ENCODE data around the gene NPW.

The NPW gene

GRCh38 chr16:2019518-2019920 lies at the start of gene NPW:
NPW (plus strand) TSS chr16:2019785.
- DNase-seq = peak in 1 of 2 donors; percentile 24

- DNase-seq = peak; percentile 96 to 97
These were observed 47.6 kb upstream of the NPW start, which contains the start of gene TBL3 for GRCh38 chr16:1971796-1972489. TBL3 (plus strand) TSS chr16:1972053; CDS start chr16:1972165, 112 bp downstream.

DNA sequence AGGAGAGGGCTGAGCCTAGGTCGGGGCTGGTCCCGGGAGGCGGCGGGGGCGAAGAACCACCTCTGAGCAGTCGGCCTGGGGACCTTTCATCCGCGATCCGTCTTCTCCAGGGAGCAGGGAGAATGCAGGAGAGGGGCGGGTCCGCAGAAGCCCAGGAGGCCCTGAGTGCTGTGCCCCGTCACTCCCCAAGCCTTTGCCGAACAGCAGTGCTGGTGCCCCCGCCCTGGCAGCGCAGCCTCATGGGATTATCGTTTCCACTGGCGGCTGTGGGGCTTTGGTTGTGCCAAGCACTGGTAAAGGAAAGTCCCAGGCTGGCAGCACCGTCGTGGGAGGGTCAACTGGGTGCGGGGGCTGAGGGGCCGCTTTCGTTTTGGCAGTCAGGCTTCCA lies 47.1 kb upstream of the NPW start:
- DNase-seq = no peak

DNA sequence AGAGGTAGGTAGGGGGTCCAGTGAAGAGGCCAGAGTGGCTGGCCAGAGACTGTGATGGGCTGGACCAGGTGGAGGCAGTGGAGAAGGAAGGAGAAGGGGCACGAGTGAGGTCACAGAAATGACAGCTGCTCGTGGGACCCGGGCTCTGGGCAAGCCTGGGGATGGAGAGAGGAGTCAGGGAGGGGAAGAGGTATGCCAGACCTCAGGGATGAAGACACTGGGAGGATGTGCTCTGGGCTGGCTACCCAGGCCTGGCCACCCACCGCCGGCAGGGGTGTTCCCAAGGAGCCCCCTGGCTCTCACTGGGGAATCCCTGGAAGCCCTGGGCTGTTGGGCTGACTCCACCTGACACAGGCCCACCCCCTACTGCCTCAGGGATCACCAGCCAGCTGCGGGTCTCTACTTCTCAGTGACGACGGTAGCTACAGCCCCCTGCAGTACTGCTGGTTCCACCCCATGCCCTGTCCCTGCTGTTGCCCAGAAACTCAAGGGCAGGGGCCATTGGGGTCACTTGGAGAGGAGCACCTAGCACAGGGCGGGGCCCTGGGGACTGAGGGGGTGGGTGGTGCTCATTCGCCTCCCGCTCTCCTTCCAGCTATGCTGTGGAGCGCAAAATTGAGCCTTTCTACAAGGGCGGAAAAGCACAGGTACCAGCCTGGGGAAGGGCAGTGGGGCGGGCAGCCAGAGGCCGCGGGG lies 46.0 kb upstream of the NPW start:
- DNase-seq = no peak

- no peak for DNase-seq
These were observed 45.2 kb upstream of the NPW start for GRCh38 chr16:1974157-1975070.

- DNase-seq = no peak
These were observed 44.0 kb upstream of the NPW start for GRCh38 chr16:1975432-1976215.

- no peak for DNase-seq
These were observed 43.4 kb upstream of the NPW start for GRCh38 chr16:1976216-1976520.

- no peak for DNase-seq
These were observed 42.4 kb upstream of the NPW start for GRCh38 chr16:1976951-1977874.

DNA sequence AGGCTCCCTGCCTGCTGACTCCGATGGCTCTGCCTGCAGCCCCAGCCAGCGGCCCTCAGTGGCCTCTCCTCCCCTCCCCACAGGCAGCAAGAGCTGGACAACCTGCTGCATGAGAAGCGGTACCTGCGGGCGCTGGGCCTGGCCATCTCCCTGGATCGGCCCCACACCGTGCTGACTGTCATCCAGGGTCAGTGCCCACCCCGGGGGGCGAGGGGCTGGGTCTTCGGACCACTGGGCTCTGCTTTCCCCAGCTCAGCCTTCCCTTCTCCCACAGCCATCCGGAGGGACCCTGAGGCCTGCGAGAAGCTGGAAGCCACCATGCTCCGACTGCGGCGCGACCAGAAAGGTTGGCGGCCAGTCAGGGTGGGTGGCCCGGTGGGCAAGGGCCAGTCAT lies 41.7 kb upstream of the NPW start:
- DNase-seq = no peak

GRCh38 chr16:1978476-1979120 lies 41.0 kb upstream of the NPW start:
- DNase-seq = no peak

DNA sequence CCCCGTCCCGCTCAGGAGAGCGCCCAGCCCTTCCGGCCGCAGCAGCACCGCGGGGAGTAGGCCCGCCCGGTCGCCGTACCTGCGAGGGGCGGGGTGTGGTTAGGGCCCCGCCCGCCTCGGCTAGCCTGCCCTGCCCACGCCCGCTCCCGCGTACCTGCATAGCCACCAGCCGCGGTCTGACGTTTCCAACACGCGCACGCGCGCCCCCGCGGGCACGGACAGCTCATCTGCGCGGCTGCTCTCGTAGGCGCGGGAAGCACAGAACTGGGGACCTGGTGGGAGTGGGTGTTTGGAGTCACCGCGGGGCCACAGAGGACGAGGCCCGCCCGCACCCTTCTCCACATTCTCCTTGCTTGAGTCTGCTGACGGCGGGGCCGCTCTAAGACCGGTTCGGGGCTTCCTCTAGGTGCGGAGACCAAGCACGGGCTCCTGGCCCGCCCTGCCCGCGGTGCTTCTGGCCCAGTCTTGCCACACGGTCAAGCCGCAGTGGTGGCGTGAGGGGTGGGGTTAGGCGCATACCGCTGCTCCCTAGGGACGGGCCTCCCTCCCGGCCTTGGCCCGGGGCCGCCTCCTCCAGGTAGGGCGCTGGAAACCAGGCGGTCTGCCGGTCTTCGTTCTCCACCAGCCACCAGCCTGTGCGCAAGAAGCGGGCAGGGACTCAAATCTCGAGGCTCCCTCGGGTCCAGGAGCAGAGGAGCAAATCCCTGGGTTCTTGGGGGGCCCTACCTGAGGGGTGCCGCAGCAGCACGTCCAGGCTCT lies 40.1 kb upstream of the NPW start:
- DNase-seq = peak; percentile 28 to 46

DNA sequence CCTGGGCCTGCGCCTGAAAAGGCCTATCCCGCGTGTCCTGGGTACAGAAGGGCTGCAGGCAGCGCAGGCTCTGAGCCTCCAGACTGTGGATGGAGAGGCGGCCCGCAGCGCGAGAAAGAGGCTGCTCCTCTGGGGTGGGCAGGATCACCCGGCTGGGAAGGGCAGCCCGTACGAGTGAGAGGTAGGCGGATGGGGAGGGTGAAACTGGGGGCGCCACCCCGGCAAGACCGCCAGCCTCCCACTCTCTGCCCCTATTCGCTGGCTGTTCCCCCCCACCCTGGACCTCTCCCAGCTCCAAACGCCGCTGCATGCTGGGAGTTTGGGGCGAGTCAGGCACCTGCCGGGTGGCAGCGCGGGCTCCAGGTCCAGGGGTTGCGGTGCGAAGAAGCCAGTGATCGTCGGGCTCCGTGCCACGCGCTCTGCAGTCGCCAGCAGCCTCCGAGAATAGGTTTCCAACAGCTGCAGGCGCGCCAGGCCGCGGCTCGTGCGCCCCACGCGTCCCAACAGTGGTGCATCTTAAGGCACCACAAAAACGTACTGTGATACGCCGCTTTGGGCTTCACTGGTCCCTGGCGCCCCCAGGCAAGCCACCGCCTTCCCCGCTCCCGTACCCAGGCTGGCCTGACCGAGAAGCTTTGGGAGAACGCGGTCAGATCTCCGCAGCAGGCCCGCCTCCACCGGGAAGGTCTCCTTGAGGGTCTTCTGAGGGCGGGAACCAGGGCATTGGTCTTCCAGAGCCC lies 39.4 kb upstream of the NPW start:
- DNase-seq = no peak

- no peak for DNase-seq
These were observed 38.9 kb upstream of the NPW start for GRCh38 chr16:1980770-1981087.

GRCh38 chr16:1981398-1981836 lies 38.2 kb upstream of the NPW start, which contains the start of gene NOXO1:
NOXO1 (minus strand) TSS chr16:1981469; CDS start chr16:1981179, 290 bp downstream.
- no peak for DNase-seq

DNA sequence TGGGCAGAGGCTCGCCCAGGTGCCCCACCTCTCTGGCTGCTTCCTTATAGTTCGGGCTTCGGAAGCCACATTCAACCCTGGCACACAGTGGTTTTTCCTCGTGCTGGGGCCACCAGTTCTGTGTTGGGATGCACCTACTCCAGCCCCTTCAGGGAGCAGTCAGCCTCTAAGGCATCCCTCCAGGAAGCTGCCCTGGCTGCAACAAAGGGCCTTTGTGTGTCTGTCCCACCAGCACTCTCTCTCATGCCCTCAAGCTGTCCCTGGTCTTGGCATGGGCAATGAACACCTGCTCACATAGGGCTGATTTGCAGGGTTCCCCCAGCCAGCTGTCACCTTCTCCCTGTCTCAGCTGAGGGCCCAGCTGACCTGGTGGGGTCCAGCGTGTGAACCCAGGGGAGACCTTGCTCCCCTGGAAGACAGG lies 37.6 kb upstream of the NPW start:
- no peak for DNase-seq

- no peak for DNase-seq
These were observed 36.5 kb upstream of the NPW start for GRCh38 chr16:1982991-1983543.

GRCh38 chr16:1983544-1984346 lies 35.8 kb upstream of the NPW start, which contains the start of gene GFER:
GFER (plus strand) TSS chr16:1984193; CDS start chr16:1984219, 26 bp downstream.
- peak; percentile 80 to 86 for DNase-seq
